Measurements from ENCODE around the gene VAV1.

DNA sequence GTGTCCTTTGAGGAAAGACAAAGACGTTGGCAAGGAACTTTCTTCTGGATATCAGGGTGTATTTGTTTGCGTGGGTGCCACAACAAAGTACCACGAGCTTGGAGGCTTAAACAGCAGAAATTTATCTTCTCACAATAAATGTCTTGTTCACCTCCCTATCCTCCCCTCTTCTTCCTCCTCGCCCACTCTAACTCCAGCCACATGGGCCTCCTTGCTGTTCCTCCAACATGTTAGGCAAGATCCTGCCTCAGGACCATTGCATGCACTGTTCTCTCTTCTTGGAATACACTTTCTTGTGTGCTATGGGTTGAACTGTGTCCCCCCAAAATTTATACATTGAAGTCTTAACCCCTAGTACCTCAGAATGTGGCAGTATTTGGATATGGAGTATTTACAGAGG is 45.7 kb downstream of the VAV1 start:
- no peak for TF ChIP-seq EZH2phosphoT487 (IDR thresholded peaks at IDR 0.05; ENCODE audit: unreplicated experiment)
- TF ChIP-seq, protein P1, sequence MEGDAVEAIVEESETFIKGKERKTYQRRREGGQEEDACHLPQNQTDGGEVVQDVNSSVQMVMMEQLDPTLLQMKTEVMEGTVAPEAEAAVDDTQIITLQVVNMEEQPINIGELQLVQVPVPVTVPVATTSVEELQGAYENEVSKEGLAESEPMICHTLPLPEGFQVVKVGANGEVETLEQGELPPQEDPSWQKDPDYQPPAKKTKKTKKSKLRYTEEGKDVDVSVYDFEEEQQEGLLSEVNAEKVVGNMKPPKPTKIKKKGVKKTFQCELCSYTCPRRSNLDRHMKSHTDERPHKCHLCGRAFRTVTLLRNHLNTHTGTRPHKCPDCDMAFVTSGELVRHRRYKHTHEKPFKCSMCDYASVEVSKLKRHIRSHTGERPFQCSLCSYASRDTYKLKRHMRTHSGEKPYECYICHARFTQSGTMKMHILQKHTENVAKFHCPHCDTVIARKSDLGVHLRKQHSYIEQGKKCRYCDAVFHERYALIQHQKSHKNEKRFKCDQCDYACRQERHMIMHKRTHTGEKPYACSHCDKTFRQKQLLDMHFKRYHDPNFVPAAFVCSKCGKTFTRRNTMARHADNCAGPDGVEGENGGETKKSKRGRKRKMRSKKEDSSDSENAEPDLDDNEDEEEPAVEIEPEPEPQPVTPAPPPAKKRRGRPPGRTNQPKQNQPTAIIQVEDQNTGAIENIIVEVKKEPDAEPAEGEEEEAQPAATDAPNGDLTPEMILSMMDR (conservative IDR thresholded peaks at IDR 0.05; ENCODE audit: low read depth in 2 of 2): no peak
- TF ChIP-seq EZH2 (IDR thresholded peaks at IDR 0.05; ENCODE audit: low read depth, unreplicated experiment): no peak

Measured in GM23338 (cell line).